MCF 10A (cell line): ENCODE measurements around the gene PIGU. TPM values are rescaled to one million over a fixed set of nuclear protein-coding genes. Genes with fewer than 3 reads are reported as not detected.
"Not testable (repeated sequence)": the region's sequence is repeated elsewhere in the genome, so short reads cannot be mapped to it uniquely, and the experiment has no call there.

ENCODE experiments used
- BruUV-seq: library from RNA; stranded (reverse); fragments of 400-500 nt; replicated peaks from 2 replicates; lab custom pipeline; 2021; lab: Mats Ljungman, UMichigan
- CTCF ChIA-PET: fragments of 300-600 bp; sonication (Branson Sonifier 250); formaldehyde crosslinking; extraction: SDS; loops from one replicate; lab custom pipeline; 2021; ENCODE audit warnings: antibody characterized with exemption, inconsistent platforms; lab: Yijun Ruan, JAX
- POLR2A ChIA-PET: fragments of 300-600, 350-650 bp; sonication (Branson Sonifier 250); formaldehyde crosslinking; extraction: SDS; loops from one replicate; lab custom pipeline; 2020; ENCODE audit warnings: antibody characterized with exemption, inconsistent platforms; lab: Yijun Ruan, JAX
- DNase-seq: peaks from one replicate; pipeline ENCODE4 v3.0.0-alpha.2; 2018; ENCODE audit not compliant: unreplicated experiment
- H3K27ac Mint-ChIP-seq: one replicate; pipeline ENCODE4 v1.8.0; 2022; ENCODE audit warnings: mild to moderate bottlenecking, low read depth, mixed read lengths; ENCODE audit not compliant: unreplicated experiment
- H3K27me3 Mint-ChIP-seq: one replicate; pipeline ENCODE4 v1.8.0; 2022; ENCODE audit warnings: mixed read lengths; ENCODE audit not compliant: insufficient read depth, unreplicated experiment
- H3K36me3 Mint-ChIP-seq: one replicate; pipeline ENCODE4 v1.8.0; 2022; ENCODE audit warnings: mild to moderate bottlenecking, moderate library complexity, mixed read lengths; ENCODE audit not compliant: insufficient read depth, unreplicated experiment
- H3K4me1 Mint-ChIP-seq: one replicate; pipeline ENCODE4 v1.8.0; 2022; ENCODE audit warnings: mixed read lengths; ENCODE audit not compliant: insufficient read depth, unreplicated experiment
- H3K4me3 Mint-ChIP-seq: one replicate; pipeline ENCODE4 v1.8.0; 2022; ENCODE audit warnings: mild to moderate bottlenecking, moderate library complexity, mixed read lengths; ENCODE audit not compliant: unreplicated experiment
- H3K9me3 Mint-ChIP-seq: one replicate; pipeline ENCODE4 v1.8.0; 2022; ENCODE audit warnings: mixed read lengths; ENCODE audit not compliant: unreplicated experiment
- intact Hi-C: fragments of 100-400 bp; cut with micrococcal nuclease; formaldehyde crosslinking; loops from 2 replicates; pipeline ENCODE4 v1.14.1; 2022
- total RNA-seq: library from RNA; stranded (reverse); gene quantifications from 2 replicates; pipeline ENCODE4 v1.2.3, GENCODE V29; 2022
- TF ChIP-seq, protein P1 (sequence below): fragments of 200-600 bp; IDR thresholded peaks from one replicate; pipeline ENCODE4 v1.8.0; 2022; ENCODE audit warnings: antibody characterized with exemption, mild to moderate bottlenecking; ENCODE audit not compliant: unreplicated experiment

PIGU gene
- total RNA-seq, 1 experiment from 2014 or later, result 14.5 TPM

- intact Hi-C loops, result no loop called here
- H3K27ac Mint-ChIP-seq, result no peak overlapping the region
- BruUV-seq, result no TSS peak
- CTCF ChIA-PET, result no interaction called here
- TF ChIP-seq, protein P1, sequence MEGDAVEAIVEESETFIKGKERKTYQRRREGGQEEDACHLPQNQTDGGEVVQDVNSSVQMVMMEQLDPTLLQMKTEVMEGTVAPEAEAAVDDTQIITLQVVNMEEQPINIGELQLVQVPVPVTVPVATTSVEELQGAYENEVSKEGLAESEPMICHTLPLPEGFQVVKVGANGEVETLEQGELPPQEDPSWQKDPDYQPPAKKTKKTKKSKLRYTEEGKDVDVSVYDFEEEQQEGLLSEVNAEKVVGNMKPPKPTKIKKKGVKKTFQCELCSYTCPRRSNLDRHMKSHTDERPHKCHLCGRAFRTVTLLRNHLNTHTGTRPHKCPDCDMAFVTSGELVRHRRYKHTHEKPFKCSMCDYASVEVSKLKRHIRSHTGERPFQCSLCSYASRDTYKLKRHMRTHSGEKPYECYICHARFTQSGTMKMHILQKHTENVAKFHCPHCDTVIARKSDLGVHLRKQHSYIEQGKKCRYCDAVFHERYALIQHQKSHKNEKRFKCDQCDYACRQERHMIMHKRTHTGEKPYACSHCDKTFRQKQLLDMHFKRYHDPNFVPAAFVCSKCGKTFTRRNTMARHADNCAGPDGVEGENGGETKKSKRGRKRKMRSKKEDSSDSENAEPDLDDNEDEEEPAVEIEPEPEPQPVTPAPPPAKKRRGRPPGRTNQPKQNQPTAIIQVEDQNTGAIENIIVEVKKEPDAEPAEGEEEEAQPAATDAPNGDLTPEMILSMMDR, result no peak
- H3K9me3 Mint-ChIP-seq, result no peaks in the 10 kb centered on the region
- peaks cover 63% of the 10 kb centered on the region for H3K36me3 Mint-ChIP-seq
- H3K27me3 Mint-ChIP-seq, result no peaks in the 10 kb centered on the region
- DNase-seq, result no peak
- no peak overlapping the region for H3K4me3 Mint-ChIP-seq
- POLR2A ChIA-PET, result interaction anchor here (1.2 kb wide), 1 partner anchor 40 kb away, joined by 3 read pairs; the partner anchor contains the start of gene PIGU
- peaks cover 10% of the 10 kb centered on the region for H3K4me1 Mint-ChIP-seq
Observed at GRCh38 chr20:34717230-34718095, 40.6 kb upstream of the PIGU start.

DNA sequence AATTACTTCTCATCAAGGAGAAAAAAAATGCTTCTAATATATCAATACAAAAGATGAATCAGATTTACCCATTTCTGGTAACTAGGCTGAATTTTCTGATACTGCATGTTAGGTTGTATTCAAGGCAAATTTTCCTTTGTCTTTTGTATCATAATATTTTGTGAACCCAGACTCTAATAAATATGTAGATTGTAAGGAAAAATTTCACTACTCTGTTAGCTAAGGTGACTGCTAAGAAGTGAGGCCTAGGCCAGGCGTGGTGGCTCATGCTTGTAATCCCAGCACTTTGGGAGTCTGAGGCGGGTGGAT is 40.0 kb upstream of the PIGU start:
- no TSS peak for BruUV-seq
- Mint-ChIP-seq H3K36me3 (peaks cover 57% of the 10 kb centered on the region), H3K27me3 (no peaks in the 10 kb centered on the region), H3K9me3 (no peaks in the 10 kb centered on the region), H3K27ac (no peak overlapping the region), H3K4me1 (peaks cover 10% of the 10 kb centered on the region), H3K4me3 (no peak overlapping the region)
- CTCF ChIA-PET, result no interaction called here
- no peak for DNase-seq
- TF ChIP-seq, protein P1, result no peak
- POLR2A ChIA-PET, result interaction anchor here (0.6 to 1.2 kb wide), 2 partner anchors 35 to 40 kb away, joined by 3 read pairs; partner anchors contain the start of gene PIGU
- intact Hi-C loops, result no loop called here

- H3K4me1 Mint-ChIP-seq, result peaks cover 15% of the 10 kb centered on the region
- ChIA-PET CTCF (no interaction called here), POLR2A (interaction anchor here (0.8 to 1.0 kb wide), 3 partner anchors 39 to 183 kb away, joined by 3 to 4 read pairs (median 3); no protein-coding TSS in a partner anchor)
- BruUV-seq, result no TSS peak
- H3K9me3 Mint-ChIP-seq, result no peaks in the 10 kb centered on the region
- no peak overlapping the region for H3K27ac Mint-ChIP-seq
- no peak for DNase-seq
- H3K4me3 Mint-ChIP-seq, result no peak overlapping the region
- no peaks in the 10 kb centered on the region for H3K27me3 Mint-ChIP-seq
- intact Hi-C loops, result no loop called here
- TF ChIP-seq, protein P1, result no peak
- peaks cover 48% of the 10 kb centered on the region for H3K36me3 Mint-ChIP-seq
Observed at GRCh38 chr20:34715384-34715783, 38.5 kb upstream of the PIGU start.

- H3K9me3 Mint-ChIP-seq, H3K4me3 Mint-ChIP-seq, H3K27me3 Mint-ChIP-seq, BruUV-seq, intact Hi-C loops, DNase-seq: not testable (repeated sequence)
- CTCF ChIA-PET, result interaction anchor here (0.6 to 1.9 kb wide), 9 partner anchors 33 to 382 kb away, joined by 3 to 8 read pairs (median 3); no protein-coding TSS in a partner anchor
- H3K4me1 Mint-ChIP-seq, result peaks cover 19% of the 10 kb centered on the region
- POLR2A ChIA-PET, result interaction anchor here (0.5 to 1.7 kb wide), 6 partner anchors 10 to 199 kb away, joined by 3 to 7 read pairs (median 3); partner anchors contain the start of genes DYNLRB1 and TP53INP2
- peak overlapping the region; percentile 6 for H3K27ac Mint-ChIP-seq
- peaks cover 41% of the 10 kb centered on the region for H3K36me3 Mint-ChIP-seq
Observed at GRCh38 chr20:34713944-34714515, 37.1 kb upstream of the PIGU start.
